C4-2B (cell line): Measurements from ENCODE around the gene CCDC175.

ENCODE experiments used
- H3K27ac ChIP-seq: fragments of 450-650 bp; 2 replicates; pipeline ENCODE4 v1.5.1; 2017
- ZFX ChIP-seq: fragments of 450-650 bp; IDR thresholded peaks from 2 replicates; pipeline ENCODE4 v1.6.1; 2017
- TF ChIP-seq, protein P1 (sequence below): fragments of 450-650 bp; conservative IDR thresholded peaks from 2 replicates; pipeline ENCODE4 v1.5.1; 2017; ENCODE audit warnings: mild to moderate bottlenecking

Gene CCDC175

GRCh38 chr14:59591641-59592370 lies 15.2 kb upstream of the CCDC175 start:
- TF ChIP-seq ZFX = no peak
- TF ChIP-seq, protein P1, sequence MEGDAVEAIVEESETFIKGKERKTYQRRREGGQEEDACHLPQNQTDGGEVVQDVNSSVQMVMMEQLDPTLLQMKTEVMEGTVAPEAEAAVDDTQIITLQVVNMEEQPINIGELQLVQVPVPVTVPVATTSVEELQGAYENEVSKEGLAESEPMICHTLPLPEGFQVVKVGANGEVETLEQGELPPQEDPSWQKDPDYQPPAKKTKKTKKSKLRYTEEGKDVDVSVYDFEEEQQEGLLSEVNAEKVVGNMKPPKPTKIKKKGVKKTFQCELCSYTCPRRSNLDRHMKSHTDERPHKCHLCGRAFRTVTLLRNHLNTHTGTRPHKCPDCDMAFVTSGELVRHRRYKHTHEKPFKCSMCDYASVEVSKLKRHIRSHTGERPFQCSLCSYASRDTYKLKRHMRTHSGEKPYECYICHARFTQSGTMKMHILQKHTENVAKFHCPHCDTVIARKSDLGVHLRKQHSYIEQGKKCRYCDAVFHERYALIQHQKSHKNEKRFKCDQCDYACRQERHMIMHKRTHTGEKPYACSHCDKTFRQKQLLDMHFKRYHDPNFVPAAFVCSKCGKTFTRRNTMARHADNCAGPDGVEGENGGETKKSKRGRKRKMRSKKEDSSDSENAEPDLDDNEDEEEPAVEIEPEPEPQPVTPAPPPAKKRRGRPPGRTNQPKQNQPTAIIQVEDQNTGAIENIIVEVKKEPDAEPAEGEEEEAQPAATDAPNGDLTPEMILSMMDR = no peak
- no peak overlapping the region for H3K27ac ChIP-seq

GRCh38 chr14:59588101-59588500 lies 11.5 kb upstream of the CCDC175 start:
- TF ChIP-seq, protein P1 = no peak
- TF ChIP-seq ZFX = no peak
- no peak overlapping the region for H3K27ac ChIP-seq

- no peak overlapping the region for H3K27ac ChIP-seq
- no peak for TF ChIP-seq ZFX
- TF ChIP-seq, protein P1 = no peak
Observed at GRCh38 chr14:59585891-59586554, 9.4 kb upstream of the CCDC175 start.

GRCh38 chr14:59583755-59584154 lies 7.1 kb upstream of the CCDC175 start:
- TF ChIP-seq ZFX = no peak
- TF ChIP-seq, protein P1 = peak; percentile 17
- no peak overlapping the region for H3K27ac ChIP-seq

GRCh38 chr14:59582845-59583509 lies 6.4 kb upstream of the CCDC175 start:
- TF ChIP-seq ZFX = no peak
- TF ChIP-seq, protein P1 = peak; percentile 22
- no peak overlapping the region for H3K27ac ChIP-seq

DNA sequence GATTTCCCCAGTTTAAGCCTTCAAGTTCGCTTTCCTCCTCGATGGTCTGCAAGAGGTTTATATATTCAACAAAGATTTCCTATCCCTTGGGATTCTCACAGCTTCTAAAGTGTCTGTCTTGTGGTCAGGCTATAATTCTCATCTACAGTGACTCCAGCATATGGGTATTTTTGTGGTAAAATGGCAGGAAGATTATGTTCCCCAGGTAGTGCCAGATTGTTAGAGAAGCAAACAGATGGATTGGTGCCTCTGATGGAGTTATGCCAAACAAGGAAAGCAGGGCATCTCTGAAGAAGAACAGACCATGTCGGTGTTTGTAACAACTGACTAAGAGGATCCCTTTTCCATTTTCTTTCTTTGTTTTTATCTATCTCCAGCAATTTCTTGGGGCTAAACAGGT lies 5.5 kb upstream of the CCDC175 start:
- TF ChIP-seq, protein P1 = no peak
- no peak for TF ChIP-seq ZFX
- H3K27ac ChIP-seq = no peak overlapping the region

DNA sequence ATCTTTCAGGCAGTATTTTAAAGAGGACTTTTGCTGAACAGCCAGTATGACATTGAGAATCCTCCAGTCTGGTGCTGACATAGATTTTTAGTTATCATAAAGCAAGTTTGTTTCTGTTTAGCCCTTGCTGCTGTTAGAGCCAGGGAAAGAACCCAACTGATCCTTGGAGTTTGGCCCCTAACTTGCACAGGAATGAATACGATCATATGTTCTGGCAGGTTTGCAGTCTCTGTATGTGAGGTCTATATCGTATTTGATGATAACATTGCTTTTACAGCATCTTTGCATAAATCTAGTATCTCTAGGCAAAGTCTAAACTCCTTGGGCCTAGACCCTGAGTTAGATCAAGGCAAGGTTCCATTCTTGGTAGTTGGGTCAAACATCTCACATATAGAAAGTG lies 4.3 kb upstream of the CCDC175 start:
- no peak overlapping the region for H3K27ac ChIP-seq
- no peak for TF ChIP-seq ZFX
